GM18519 (cell line): Measurements from ENCODE around the gene SLC25A20.
A peak's percentile ranks its signal among the peaks of the same experiment; 100 is the strongest.
"Not testable (repeated sequence)": the region's sequence is repeated elsewhere in the genome, so short reads cannot be mapped to it uniquely, and the experiment has no call there.

Source experiments
- ATAC-seq: cut with Tn5 transposase; IDR thresholded peaks from one replicate; pipeline ENCODE4 v1.9.1; 2021; ENCODE audit warnings: mild to moderate bottlenecking, moderate library complexity; ENCODE audit not compliant: unreplicated experiment, low FRiP score

The SLC25A20 gene

DNA sequence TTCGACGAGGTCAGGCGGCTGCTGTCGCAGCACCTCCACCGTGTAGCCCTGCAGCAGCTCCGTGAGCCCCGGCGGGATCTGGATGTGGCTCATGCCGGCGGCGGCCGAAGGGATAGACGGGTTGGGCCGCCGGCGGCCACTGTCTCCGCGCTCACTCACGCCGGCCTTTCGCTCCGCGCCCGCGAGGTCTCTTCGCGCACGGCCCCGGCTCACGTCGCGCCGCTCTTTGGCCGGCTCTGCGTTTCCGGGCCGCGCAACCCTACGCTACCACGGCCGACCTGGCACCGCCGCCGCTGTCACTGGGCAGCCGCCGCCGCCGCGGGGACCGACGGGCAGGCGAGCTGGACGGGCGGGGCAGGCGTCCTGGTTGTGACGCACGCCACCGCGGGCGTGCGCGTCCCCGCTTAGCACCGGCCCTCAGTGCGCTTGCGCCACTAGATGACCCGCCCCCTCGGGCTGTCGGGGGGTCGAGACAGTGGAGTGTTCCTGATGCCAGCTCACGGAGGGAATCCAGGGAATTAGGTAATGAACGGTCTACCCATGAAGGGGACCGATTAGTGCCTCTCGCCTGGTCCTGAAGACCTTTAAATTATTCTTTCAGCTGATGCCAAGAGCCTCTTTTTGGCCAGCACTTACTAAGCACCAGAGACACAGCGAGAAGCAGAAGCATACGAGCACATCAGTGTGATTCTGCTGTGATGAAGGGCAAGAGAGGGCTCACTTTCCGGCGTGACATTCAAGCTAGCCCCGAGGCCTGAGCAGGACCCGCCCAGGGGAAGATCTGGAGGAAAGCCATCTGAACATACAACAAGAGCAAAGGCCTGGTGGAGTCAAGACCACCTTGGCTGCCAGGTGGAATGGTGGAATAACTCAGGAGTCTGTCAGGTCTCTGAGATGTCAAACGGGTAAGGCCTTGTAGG, 50.9 kb downstream of the SLC25A20 start, which contains the start of gene PRKAR2A:
Gene PRKAR2A, minus strand, starts transcription at position 371 of the 920 bp plus-strand sequence. Its CDS starts 278 bp downstream, at position 93.
- peak; percentile 68 for ATAC-seq

- ATAC-seq, result no peak
These were observed 51.6 kb downstream of the SLC25A20 start for GRCh38 chr3:48847053-48847503.

GRCh38 chr3:48845170-48845569, 53.5 kb downstream of the SLC25A20 start:
- ATAC-seq, result no peak

GRCh38 chr3:48837163-48837562, 61.5 kb downstream of the SLC25A20 start:
- ATAC-seq, result no peak

DNA sequence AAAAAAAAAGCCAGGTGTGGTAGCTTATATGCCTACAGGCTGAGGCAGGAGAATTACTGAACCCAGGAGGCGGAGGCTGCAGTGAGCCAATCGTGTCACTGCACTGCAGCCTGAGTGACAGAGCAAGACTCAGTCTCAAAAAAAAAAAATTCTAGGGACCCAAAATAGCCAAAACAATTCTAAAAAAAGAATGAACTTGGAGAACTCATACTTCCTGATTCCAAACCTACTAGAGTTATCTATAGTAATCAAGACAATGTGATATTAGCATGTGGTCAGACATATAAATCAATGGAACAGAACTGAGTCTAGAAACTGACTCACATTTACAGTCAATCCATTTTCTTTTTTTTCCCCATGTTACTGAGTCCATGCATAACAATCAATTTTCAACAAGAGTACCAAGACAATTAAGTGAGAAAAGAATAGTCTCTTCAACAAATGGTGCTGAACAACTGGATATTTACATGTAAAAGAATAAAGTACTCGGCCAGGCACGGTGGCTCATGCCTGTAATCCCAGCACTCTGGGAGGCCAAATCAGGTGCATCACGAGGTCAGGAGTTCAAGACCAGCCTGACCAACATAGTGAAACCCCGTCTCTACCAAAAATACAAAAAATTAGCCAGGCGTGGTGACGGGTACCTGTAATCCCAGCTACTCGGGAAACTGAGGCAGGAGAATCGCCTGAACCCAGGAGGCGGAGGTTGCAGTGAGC, 62.9 kb downstream of the SLC25A20 start:
- ATAC-seq, result no peak

DNA sequence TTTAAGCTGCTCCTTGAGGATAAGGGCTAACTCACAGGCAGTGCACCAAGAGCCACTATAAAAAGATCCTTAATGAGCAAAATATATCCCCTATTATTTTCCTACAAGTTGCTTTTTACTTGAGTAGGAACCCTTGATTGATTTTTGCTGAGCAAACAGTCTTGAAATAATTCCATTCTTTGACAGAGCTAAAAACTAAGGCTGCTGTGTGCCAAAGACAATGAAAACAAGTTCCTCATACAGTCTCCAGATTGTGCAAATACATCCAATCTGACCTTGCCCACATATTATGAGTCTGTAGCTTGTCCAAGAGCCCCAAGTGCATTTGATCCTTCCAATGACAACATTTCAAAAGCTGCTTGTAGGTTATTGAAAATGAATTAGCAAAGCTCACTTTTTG, 66.0 kb downstream of the SLC25A20 start:
- ATAC-seq, result no peak

DNA sequence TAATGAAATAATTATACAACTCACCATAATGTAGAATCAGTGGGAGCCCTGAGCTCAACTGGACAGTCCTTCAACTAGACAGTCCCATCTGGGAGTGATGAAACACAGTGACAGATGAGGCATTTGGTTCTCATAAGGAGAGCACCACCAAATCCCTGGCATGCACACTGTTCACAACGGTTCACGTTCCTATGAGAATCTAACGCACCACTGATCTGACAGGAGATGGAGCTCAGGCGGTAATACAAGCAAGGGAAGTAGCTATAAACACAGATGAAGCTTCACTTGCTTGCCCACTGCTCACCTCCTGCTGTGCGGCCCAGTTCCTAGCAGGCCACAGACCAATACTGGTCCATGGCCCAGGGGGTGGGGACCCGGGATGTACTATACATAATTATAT, 68.0 kb downstream of the SLC25A20 start:
- no peak for ATAC-seq

- not testable (repeated sequence) for ATAC-seq
These were observed 69.2 kb downstream of the SLC25A20 start for GRCh38 chr3:48829525-48829924.

DNA sequence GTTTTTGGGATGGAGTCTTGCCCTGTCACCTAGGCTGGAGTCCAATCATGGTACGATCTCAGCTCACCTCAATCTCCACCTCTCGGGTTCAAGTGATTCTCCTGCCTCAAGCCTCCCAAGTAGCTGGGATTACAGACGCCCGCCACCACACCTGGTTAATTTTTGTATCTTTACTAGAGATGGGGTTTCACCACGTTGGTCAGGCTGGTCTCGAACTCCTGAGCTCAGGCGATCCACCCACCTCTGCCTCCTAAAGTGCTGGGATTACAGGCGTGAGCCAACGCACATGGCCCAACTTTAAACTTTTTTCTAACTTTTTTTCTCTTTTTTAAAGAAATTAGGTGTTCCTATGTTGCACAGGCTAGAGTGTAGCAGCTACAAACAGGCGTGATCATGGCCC, 70.8 kb downstream of the SLC25A20 start:
- not testable (repeated sequence) for ATAC-seq

GRCh38 chr3:48826451-48826850, 72.2 kb downstream of the SLC25A20 start:
- ATAC-seq, result no peak

DNA sequence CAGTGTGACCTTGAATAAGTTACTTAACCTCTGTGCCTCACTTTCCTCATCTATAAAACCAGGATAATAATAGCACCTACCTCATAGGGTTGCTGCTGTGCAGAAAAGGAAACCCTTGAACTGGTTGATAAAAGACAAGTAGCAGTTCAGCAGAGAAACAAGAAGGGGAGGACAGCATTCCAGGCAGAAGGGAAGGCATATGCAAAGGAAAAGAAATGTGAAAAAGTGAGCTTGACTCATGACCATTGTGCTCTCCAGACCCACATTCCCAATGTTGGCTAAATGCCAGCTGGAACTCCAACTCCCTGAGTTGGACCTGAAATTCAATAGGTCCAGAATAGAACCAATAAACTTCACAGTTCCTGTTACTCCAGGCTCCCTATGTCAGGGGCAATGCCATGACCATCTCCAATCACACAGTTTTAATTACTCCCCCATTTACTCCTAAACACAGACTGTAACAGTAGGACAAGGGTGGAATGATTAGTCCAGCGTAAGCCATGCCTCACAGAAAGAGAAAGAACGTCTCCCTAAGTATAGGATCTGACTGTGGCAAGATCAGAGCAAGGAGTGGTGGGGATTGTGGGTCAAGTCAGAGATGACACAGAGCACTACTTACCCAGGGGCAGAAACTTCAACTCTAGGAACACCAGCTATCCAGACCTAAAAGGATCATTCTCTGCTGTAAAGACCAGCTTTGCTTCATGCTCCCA, 77.9 kb downstream of the SLC25A20 start:
- ATAC-seq, result no peak

DNA sequence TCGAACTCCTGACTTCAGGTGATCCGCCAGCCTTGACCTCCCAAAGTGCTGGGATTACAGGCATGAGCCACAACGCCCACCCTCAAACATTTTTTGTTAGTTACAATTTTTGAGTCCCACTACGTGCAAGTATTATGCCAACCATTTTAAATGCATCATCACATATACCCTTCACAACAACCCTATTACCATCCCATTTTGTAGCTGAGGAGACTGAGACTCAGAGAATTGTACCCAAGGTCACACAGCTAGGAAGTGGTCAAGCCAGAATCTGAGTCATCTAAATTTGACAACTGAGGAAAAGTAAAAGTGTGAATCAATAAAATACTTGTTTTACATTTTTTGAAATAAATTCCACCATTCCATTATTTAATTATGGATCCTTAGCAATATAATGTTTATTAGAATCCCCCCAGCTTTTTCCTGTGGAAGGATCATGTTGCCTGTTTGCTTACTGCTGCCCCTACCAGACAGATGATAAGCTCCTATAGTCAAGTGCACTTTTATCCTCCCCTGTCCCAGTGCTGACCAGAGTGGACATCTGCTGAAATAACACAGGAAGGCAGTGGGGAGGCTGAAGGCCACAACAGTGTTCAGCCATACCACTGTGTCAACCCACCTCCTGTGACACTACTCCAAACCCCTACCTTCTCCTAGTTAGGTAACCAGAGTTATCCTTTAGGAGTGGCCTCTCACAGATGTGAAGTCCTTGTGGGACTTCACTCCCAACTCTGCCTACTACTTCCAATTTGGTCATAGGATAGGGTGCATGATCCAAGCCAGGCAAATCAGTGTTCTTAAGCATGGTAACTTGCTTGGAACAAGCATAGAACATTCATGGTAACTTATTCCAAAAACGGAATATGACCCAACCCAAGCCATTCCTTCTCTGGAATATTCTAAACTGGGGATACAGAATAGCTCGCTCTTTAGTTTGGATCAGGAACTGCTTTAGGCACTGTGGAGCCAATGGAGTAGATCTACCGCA, 79.2 kb downstream of the SLC25A20 start:
- no peak for ATAC-seq

DNA sequence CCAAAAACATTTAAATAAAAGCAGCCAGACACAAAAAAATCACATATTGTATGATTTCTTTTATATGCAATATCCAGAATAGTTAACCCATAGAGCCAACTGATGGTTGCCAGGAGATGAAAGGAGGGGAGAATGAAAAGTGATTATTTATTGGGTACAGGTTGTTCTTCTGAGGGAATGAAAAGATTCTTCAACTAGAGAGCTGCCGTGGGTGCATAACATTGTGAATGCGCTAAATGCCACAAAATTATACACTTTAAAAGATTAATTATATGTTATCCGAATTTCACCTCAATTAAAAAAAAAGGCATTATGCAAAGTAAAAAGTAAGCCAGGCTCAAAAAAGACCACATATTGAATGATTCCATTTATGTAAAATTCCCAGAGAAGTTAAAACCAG, 87.2 kb downstream of the SLC25A20 start:
- ATAC-seq, result no peak
